Measurements from ENCODE around the gene TSEN15.

Gene TSEN15

GRCh38 chr1:184052194-184052559 lies 647 bp downstream of the TSEN15 start:
- no peaks in the 10 kb centered on the region for H3F3A ChIP-seq (ENCODE audit: control insufficient read depth, insufficient read depth)
- no peaks in the 10 kb centered on the region for H3K9me3 ChIP-seq (ENCODE audit: control insufficient read depth, insufficient read depth, low read length)
- H3K27me3 ChIP-seq (ENCODE audit: control insufficient read depth, low read length): peaks cover 14% of the 10 kb centered on the region
- H3K27ac ChIP-seq (ENCODE audit: low read depth, low read length): peak overlapping the region; percentile 70
- TF ChIP-seq, protein P1, sequence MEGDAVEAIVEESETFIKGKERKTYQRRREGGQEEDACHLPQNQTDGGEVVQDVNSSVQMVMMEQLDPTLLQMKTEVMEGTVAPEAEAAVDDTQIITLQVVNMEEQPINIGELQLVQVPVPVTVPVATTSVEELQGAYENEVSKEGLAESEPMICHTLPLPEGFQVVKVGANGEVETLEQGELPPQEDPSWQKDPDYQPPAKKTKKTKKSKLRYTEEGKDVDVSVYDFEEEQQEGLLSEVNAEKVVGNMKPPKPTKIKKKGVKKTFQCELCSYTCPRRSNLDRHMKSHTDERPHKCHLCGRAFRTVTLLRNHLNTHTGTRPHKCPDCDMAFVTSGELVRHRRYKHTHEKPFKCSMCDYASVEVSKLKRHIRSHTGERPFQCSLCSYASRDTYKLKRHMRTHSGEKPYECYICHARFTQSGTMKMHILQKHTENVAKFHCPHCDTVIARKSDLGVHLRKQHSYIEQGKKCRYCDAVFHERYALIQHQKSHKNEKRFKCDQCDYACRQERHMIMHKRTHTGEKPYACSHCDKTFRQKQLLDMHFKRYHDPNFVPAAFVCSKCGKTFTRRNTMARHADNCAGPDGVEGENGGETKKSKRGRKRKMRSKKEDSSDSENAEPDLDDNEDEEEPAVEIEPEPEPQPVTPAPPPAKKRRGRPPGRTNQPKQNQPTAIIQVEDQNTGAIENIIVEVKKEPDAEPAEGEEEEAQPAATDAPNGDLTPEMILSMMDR (IDR thresholded peaks at IDR 0.05; ENCODE audit: low read depth, low read length, poor library complexity, severe bottlenecking): no peak
- TF ChIP-seq EZH2phosphoT487 (IDR thresholded peaks at IDR 0.05; ENCODE audit: borderline replicate concordance, low read length): no peak
- peaks cover 15% of the 10 kb centered on the region for H3K4me1 ChIP-seq (ENCODE audit: control insufficient read depth, low read length)
- H3K36me3 ChIP-seq (ENCODE audit: control insufficient read depth, low read length): peaks cover 4% of the 10 kb centered on the region; the same call in 1 of the 2 replicates
- peak overlapping the region; percentile 96 for H3K4me2 ChIP-seq (ENCODE audit: low read length)
- peaks cover 17% of the 10 kb centered on the region for H3K79me2 ChIP-seq (ENCODE audit: control insufficient read depth, low read length)
- H3K4me3 ChIP-seq (ENCODE audit: low read length): peak overlapping the region; percentile 83
- no peaks in the 10 kb centered on the region for H4K20me1 ChIP-seq (ENCODE audit: control insufficient read depth, insufficient read depth, low read depth, low read length)
- H3K9me2 ChIP-seq (replicated peaks; ENCODE audit: control insufficient read depth, low read length): no peaks in the 10 kb centered on the region

GRCh38 chr1:184052750-184053149 lies 1.2 kb downstream of the TSEN15 start:
- peak overlapping the region; percentile 83 for H3K4me3 ChIP-seq (ENCODE audit: low read length)
- H3K27me3 ChIP-seq (ENCODE audit: control insufficient read depth, low read length): peaks cover 14% of the 10 kb centered on the region
- no peak overlapping the region for H3K27ac ChIP-seq (ENCODE audit: low read depth, low read length)
- H3K4me2 ChIP-seq (ENCODE audit: low read length): peak overlapping the region; percentile 96
- peaks cover 15% of the 10 kb centered on the region for H3K4me1 ChIP-seq (ENCODE audit: control insufficient read depth, low read length)
- H3K9me2 ChIP-seq (replicated peaks; ENCODE audit: control insufficient read depth, low read length): no peaks in the 10 kb centered on the region
- peaks cover 17% of the 10 kb centered on the region for H3K79me2 ChIP-seq (ENCODE audit: control insufficient read depth, low read length)
- H3K36me3 ChIP-seq (ENCODE audit: control insufficient read depth, low read length): peaks cover 4% of the 10 kb centered on the region; the same call in 1 of the 2 replicates
- no peaks in the 10 kb centered on the region for H3K9me3 ChIP-seq (ENCODE audit: control insufficient read depth, insufficient read depth, low read length)
- H3F3A ChIP-seq (ENCODE audit: control insufficient read depth, insufficient read depth): no peaks in the 10 kb centered on the region
- TF ChIP-seq, protein P1 (IDR thresholded peaks at IDR 0.05; ENCODE audit: low read depth, low read length, poor library complexity, severe bottlenecking): no peak
- TF ChIP-seq EZH2phosphoT487 (IDR thresholded peaks at IDR 0.05; ENCODE audit: borderline replicate concordance, low read length): no peak
- H4K20me1 ChIP-seq (ENCODE audit: control insufficient read depth, insufficient read depth, low read depth, low read length): no peaks in the 10 kb centered on the region

DNA sequence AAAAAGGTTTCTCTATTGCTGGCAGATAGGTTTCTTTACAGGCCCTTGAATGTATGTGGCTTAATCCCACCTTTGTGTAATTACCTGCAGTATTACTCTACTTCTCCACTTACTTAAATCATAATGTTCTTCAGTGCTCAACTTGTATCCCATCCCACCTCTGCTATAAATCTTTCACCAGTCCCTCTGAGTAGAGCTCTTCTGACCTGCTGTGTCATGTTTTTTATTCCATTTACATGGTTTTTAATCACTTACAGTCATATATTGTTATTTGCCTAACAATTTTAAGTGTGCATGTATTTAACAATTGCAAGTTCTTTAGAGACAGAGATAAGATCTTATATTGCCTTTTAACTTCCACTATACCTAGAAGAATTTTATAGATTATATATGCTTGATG lies 2.4 kb downstream of the TSEN15 start:
- Histone ChIP-seq H4K20me1 (ENCODE audit: control insufficient read depth, insufficient read depth, low read depth, low read length) (no peaks in the 10 kb centered on the region), H3K4me1 (ENCODE audit: control insufficient read depth, low read length) (peaks cover 15% of the 10 kb centered on the region), H3K36me3 (ENCODE audit: control insufficient read depth, low read length) (peaks cover 4% of the 10 kb centered on the region; the same call in 1 of the 2 replicates), H3K9me3 (ENCODE audit: control insufficient read depth, insufficient read depth, low read length) (no peaks in the 10 kb centered on the region), H3K4me2 (ENCODE audit: low read length) (no peak overlapping the region), H3K9me2 (replicated peaks; ENCODE audit: control insufficient read depth, low read length) (no peaks in the 10 kb centered on the region), H3K27me3 (ENCODE audit: control insufficient read depth, low read length) (peaks cover 12% of the 10 kb centered on the region), H3K27ac (ENCODE audit: low read depth, low read length) (no peak overlapping the region), H3K79me2 (ENCODE audit: control insufficient read depth, low read length) (peaks cover 17% of the 10 kb centered on the region), H3F3A (ENCODE audit: control insufficient read depth, insufficient read depth) (no peaks in the 10 kb centered on the region), H3K4me3 (ENCODE audit: low read length) (no peak overlapping the region)
- TF ChIP-seq, protein P1 (IDR thresholded peaks at IDR 0.05; ENCODE audit: low read depth, low read length, poor library complexity, severe bottlenecking): no peak
- TF ChIP-seq EZH2phosphoT487 (IDR thresholded peaks at IDR 0.05; ENCODE audit: borderline replicate concordance, low read length): no peak
